Right cardiac atrium (tissue), 5 donors: ENCODE measurements around the gene LAMB4. TPM values are rescaled to one million over a fixed set of nuclear protein-coding genes. Genes with fewer than 3 reads are reported as not detected.

Experiments
- ATAC-seq, 2 donors: fragments of 200-7000 bp; cut with Tn5 transposase; one replicate each; pipeline versions ENCODE4 v1.8.0 to v1.9.1; 2020; ENCODE audit warnings: moderate library complexity in 2 of 2, mild to moderate bottlenecking in 1 of 2
- DNase-seq, 3 donors: peaks; one replicate each; pipeline ENCODE4 v3.0.0-alpha.2; 2020
- H3K27ac ChIP-seq: one replicate; pipeline ENCODE4 v1.5.1; 2013; ENCODE audit warnings: mild to moderate bottlenecking, low read length, control low read depth, moderate library complexity
- H3K27me3 ChIP-seq: one replicate; pipeline ENCODE4 v1.6.1; 2013; ENCODE audit not compliant: control insufficient read depth, insufficient read depth
- H3K4me1 ChIP-seq: one replicate; pipeline ENCODE4 v1.6.1; 2013; ENCODE audit warnings: low read length; ENCODE audit not compliant: control insufficient read depth, insufficient read depth
- H3K4me3 ChIP-seq: one replicate; pipeline ENCODE4 v1.5.1; 2013; ENCODE audit warnings: low read length, control low read depth
- H3K9me3 ChIP-seq: one replicate; pipeline ENCODE4 v1.6.1; 2013; ENCODE audit warnings: low read length; ENCODE audit not compliant: control insufficient read depth
- WGBS: extraction: QIAGEN DNeasy Blood & Tissue Kit; methylation state at CpG from one replicate; pipeline ENCODE4 v1.1.7; 2013; 5-methylcytosine and 5-hydroxymethylcytosine counted together
- intact Hi-C, 4 donors: fragments of 100-400 bp; cut with DNase I; formaldehyde crosslinking; loops; one replicate each; pipeline versions ENCODE4 v1.11.0 to v1.14.0; 2022 to 2023
- polyA plus RNA-seq: library from polyadenylated mRNA; stranded (reverse); fragments of 200-250 nt; gene quantifications from one replicate; pipeline ENCODE4 v1.2.3, GENCODE V29; 2013
- total RNA-seq, 4 donors: library from RNA; stranded (reverse); fragmentation: NEBNext Ultra II Directional; extraction: Animal tissue kit (Norgen Biotek cat#: 25700); gene quantifications; one replicate each; pipeline ENCODE4 v1.2.1, GENCODE V29; 2021
- donor health status: healthy with polysubstance abuse.
- donor health status: DM: no; HTN: yes; CAD: no.
- donor health status: DM: no; HTN: no; CAD: no.
- donor health status: DM: no; HTN: yes; CAD: no; lungs with severe emphysema.
- donor health status: DM: yes; HTN: yes; CAD: no.

LAMB4 gene
- total and polyA plus RNA-seq, 5 donors, result 0.17 to 0.20 TPM; not detected in 3

DNA sequence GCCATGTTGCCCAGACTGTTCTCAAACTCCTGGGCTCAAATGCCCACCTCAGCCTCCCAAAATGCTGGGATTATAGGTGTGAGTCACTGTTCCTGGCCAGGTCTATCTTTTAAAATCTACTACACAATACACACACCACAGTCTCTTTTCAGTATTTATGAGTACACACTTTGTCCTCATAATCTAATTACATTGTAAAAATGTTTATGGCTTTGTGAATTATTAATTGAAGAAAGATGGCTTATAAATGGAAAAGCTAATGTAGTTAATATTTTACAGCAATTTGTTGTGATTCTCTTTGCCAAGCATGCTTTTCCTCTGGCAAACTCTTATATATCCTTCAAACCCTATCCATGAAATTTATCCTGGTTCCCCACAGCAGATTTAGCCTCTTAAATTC lies 22.0 kb downstream of the LAMB4 start:
- Histone ChIP-seq H3K27ac (no peak overlapping the region), H3K4me1 (no peaks in the 10 kb centered on the region), H3K9me3 (no peaks in the 10 kb centered on the region), H3K4me3 (no peak overlapping the region), H3K27me3 (no peaks in the 10 kb centered on the region)
- DNase-seq, result no peak
- no peak for ATAC-seq
- intact Hi-C loops, result no loop called here

- peak; percentile 46 to 74 for ATAC-seq
- WGBS, result 68% methylated on average over 7 of the region's 7 CpGs
These were observed 25.8 kb downstream of the LAMB4 start for GRCh38 chr7:108104324-108104723.

DNA sequence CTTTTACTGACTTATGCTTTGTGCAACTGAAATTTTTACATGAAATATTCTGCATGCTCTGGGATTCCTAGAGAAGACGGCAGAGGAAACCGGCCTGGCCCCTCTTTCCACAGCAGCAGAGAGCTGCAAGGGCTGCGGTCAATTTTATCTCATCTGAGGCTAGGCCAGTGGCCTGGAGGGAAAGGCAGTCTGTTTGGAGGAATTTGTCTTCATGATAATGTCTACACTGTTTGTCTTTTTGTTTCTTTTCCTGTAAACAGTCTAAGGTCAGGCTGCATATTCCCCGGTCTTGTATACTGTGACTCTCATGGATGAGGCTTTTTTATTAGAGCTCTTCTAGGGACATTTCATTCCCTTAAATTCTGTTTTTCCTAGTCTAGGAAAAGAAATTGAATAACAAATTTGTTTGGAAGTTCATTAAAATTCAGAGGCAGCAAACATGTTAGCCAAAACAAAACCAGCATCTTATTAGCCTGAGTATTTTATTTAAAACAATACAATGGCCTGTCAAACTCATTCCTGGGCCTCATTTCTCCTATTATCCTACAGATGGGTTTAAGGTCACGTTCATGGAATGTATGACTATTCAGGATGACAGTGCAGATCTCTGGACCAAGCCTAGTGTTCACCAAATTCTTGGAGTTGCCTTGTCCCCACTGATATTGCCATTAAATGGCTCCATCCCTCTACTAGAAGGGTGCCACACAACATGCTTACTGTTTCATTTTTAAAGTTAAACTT lies 26.4 kb downstream of the LAMB4 start:
- intact Hi-C loops, result no loop called here
- ATAC-seq (no peak), DNase-seq (peak in 1 of 3 donors; percentile 35)
- H3K27ac ChIP-seq, result no peak overlapping the region
- no peaks in the 10 kb centered on the region for H3K4me1 ChIP-seq
- H3K27me3 ChIP-seq, result no peaks in the 10 kb centered on the region
- H3K9me3 ChIP-seq, result no peaks in the 10 kb centered on the region
- no peak overlapping the region for H3K4me3 ChIP-seq
- WGBS, result 65% methylated on average over 5 of the region's 5 CpGs

More at GRCh38 chr7:108104324-108104723, 25.8 kb downstream of the LAMB4 start:
- DNase-seq, result no peak
- no peak overlapping the region for H3K27ac ChIP-seq
- intact Hi-C loops, result no loop called here
- no peaks in the 10 kb centered on the region for H3K27me3 ChIP-seq
- H3K4me3 ChIP-seq, result no peak overlapping the region
- no peaks in the 10 kb centered on the region for H3K4me1 ChIP-seq
- H3K9me3 ChIP-seq, result no peaks in the 10 kb centered on the region

- H3K27me3 ChIP-seq, result no peaks in the 10 kb centered on the region
- no peak overlapping the region for H3K4me3 ChIP-seq
- H3K27ac ChIP-seq, result no peak overlapping the region
- 95% methylated on average over 20 of the region's 20 CpGs for WGBS
- H3K4me1 ChIP-seq, result no peaks in the 10 kb centered on the region
- H3K9me3 ChIP-seq, result no peaks in the 10 kb centered on the region
- ATAC-seq, result peak in 1 of 2 donors; percentile 13
- peak in 1 of 3 donors; percentile 33 for DNase-seq
- intact Hi-C loops, result no loop called here
These were observed 27.4 kb downstream of the LAMB4 start for GRCh38 chr7:108102671-108103312.

GRCh38 chr7:108101759-108102158 lies 28.4 kb downstream of the LAMB4 start:
- H3K4me1 ChIP-seq, result no peaks in the 10 kb centered on the region
- H3K4me3 ChIP-seq, result no peak overlapping the region
- no peaks in the 10 kb centered on the region for H3K27me3 ChIP-seq
- H3K9me3 ChIP-seq, result no peaks in the 10 kb centered on the region
- DNase-seq (no peak), ATAC-seq (no peak)
- 93% methylated on average over 3 of the region's 3 CpGs for WGBS
- H3K27ac ChIP-seq, result no peak overlapping the region
- intact Hi-C loops, result no loop called here

- H3K4me1 ChIP-seq, result no peaks in the 10 kb centered on the region
- H3K9me3 ChIP-seq, result no peaks in the 10 kb centered on the region
- DNase-seq (no peak), ATAC-seq (no peak)
- no peak overlapping the region for H3K4me3 ChIP-seq
- no peaks in the 10 kb centered on the region for H3K27me3 ChIP-seq
- intact Hi-C loops, result no loop called here
- no peak overlapping the region for H3K27ac ChIP-seq
- WGBS, result 69% methylated on average over 1 of the region's 1 CpG
These were observed 30.4 kb downstream of the LAMB4 start for GRCh38 chr7:108099713-108100112.

- H3K27me3 ChIP-seq, result no peaks in the 10 kb centered on the region
- H3K4me1 ChIP-seq, result peaks cover 5% of the 10 kb centered on the region
These were observed 32.5 kb downstream of the LAMB4 start for GRCh38 chr7:108097703-108098102.

GRCh38 chr7:108096996-108097395 lies 33.2 kb downstream of the LAMB4 start:
- Histone ChIP-seq H3K9me3 (no peaks in the 10 kb centered on the region), H3K4me1 (peaks cover 5% of the 10 kb centered on the region), H3K27ac (no peak overlapping the region), H3K27me3 (no peaks in the 10 kb centered on the region), H3K4me3 (no peak overlapping the region)
- 92% methylated on average over 4 of the region's 4 CpGs for WGBS
- no peak for DNase-seq
- intact Hi-C loops, result no loop called here
- ATAC-seq, result no peak

More at GRCh38 chr7:108097703-108098102, 32.5 kb downstream of the LAMB4 start:
- H3K4me3 ChIP-seq, result no peak overlapping the region
- intact Hi-C loops, result no loop called here
- no peak overlapping the region for H3K27ac ChIP-seq
- no peaks in the 10 kb centered on the region for H3K9me3 ChIP-seq
- ATAC-seq (no peak), DNase-seq (no peak)
- 76% methylated on average over 7 of the region's 7 CpGs for WGBS

GRCh38 chr7:108094933-108095710 lies 35.0 kb downstream of the LAMB4 start:
- ATAC-seq (peak; percentile 75 to 85), DNase-seq (peak in 1 of 3 donors; percentile 46)
- 37% methylated on average over 7 of the region's 7 CpGs for WGBS
- intact Hi-C loops, result no loop called here
- Histone ChIP-seq H3K27ac (peak overlapping the region; percentile 42), H3K4me3 (no peak overlapping the region), H3K9me3 (no peaks in the 10 kb centered on the region), H3K27me3 (peaks cover 3% of the 10 kb centered on the region), H3K4me1 (peaks cover 5% of the 10 kb centered on the region)

DNA sequence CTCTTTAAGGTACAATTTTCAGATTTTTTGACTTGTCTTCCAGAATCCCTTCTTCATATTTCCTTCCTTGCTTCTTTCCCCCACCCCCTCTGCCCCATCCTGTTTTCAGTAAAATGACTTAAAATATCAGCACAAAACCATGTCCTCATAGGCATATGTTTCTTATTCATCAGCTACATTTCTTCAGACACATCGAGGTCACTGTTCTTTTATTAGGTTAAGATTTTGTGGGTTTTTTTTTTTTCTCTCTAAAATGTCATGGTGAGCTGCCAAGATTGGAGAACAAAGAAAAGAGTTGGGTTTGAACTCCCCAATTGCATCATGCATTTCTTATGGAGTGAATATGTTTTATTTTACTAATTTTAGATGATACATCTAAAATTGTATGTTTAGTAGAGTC lies 35.8 kb downstream of the LAMB4 start:
- H3K4me3 ChIP-seq, result no peak overlapping the region
- 33% methylated on average over 1 of the region's 1 CpG for WGBS

GRCh38 chr7:108093851-108094331 lies 36.3 kb downstream of the LAMB4 start:
- peak; percentile 65 to 68 for ATAC-seq
- Histone ChIP-seq H3K4me1 (peaks cover 5% of the 10 kb centered on the region), H3K9me3 (no peaks in the 10 kb centered on the region), H3K27me3 (peaks cover 3% of the 10 kb centered on the region), H3K27ac (peak overlapping the region; percentile 53), H3K4me3 (no peak overlapping the region)
- WGBS, result 38% methylated on average over 4 of the region's 4 CpGs
- DNase-seq, result peak in 2 of 3 donors; percentile 26 to 74
- intact Hi-C loops, result no loop called here

More for the DNA sequence above, 35.8 kb downstream of the LAMB4 start:
- Histone ChIP-seq H3K27me3 (peaks cover 3% of the 10 kb centered on the region), H3K9me3 (no peaks in the 10 kb centered on the region), H3K27ac (peak overlapping the region; percentile 53), H3K4me1 (peaks cover 5% of the 10 kb centered on the region)
- intact Hi-C loops, result no loop called here
- ATAC-seq (peak; percentile 42 to 45), DNase-seq (no peak)
